GM23338 (cell line): ENCODE data around the gene OTULINL. TPM values are rescaled to one million over a fixed set of nuclear protein-coding genes. Genes with fewer than 3 reads are reported as not detected.
A peak's percentile ranks its signal among the peaks of the same experiment; 100 is the strongest.

Source experiments
- ATAC-seq: fragments of 200-7000 bp; cut with Tn5 transposase; 3 replicates; pipeline ENCODE4 v1.9.1; 2020
- DNase-seq: peaks from one replicate; pipeline ENCODE4 v3.0.0-alpha.2; 2015; ENCODE audit warnings: low spot score
- H2AFZ ChIP-seq: fragments of 200-600 bp; sonication (generic); 2 replicates; pipeline ENCODE4 v1.8.0; 2016; ENCODE audit warnings: antibody characterized with exemption, mild to moderate bottlenecking, moderate library complexity
- H3F3A ChIP-seq: fragments of 200-600 bp; sonication (generic); replicated peaks from 2 replicates; pipeline ENCODE4 v1.8.0; 2017; ENCODE audit warnings: antibody characterized with exemption, mixed run types, low read depth
- H3K27ac ChIP-seq: fragments of 200-600 bp; sonication (generic); 2 replicates; pipeline ENCODE4 v1.6.1; 2016; ENCODE audit warnings: low read depth
- H3K27me3 ChIP-seq: fragments of 200-600 bp; sonication (generic); 2 replicates; pipeline ENCODE4 v1.8.0; 2016; ENCODE audit warnings: mild to moderate bottlenecking, mixed run types, moderate library complexity; ENCODE audit not compliant: insufficient read depth
- H3K36me3 ChIP-seq: fragments of 200-600 bp; sonication (generic); 2 replicates; pipeline ENCODE4 v1.8.0; 2016; ENCODE audit warnings: mild to moderate bottlenecking; ENCODE audit not compliant: insufficient read depth
- H3K4me1 ChIP-seq: fragments of 200-600 bp; sonication (generic); 2 replicates; pipeline ENCODE4 v1.8.0; 2016; ENCODE audit warnings: mild to moderate bottlenecking, moderate library complexity; ENCODE audit not compliant: insufficient read depth
- H3K4me2 ChIP-seq: fragments of 200-600 bp; sonication (generic); 2 replicates; pipeline ENCODE4 v1.7.1; 2017; ENCODE audit warnings: mixed run types
- H3K4me3 ChIP-seq: fragments of 200-600 bp; sonication (generic); 2 replicates; pipeline ENCODE4 v1.6.1; 2016; ENCODE audit warnings: mixed run types
- H3K79me2 ChIP-seq: fragments of 200-600 bp; sonication (generic); replicated peaks from 2 replicates; pipeline ENCODE4 v1.8.0; 2017; ENCODE audit warnings: mild to moderate bottlenecking; ENCODE audit not compliant: insufficient read depth
- H3K9me2 ChIP-seq: fragments of 200-600 bp; sonication (generic); 2 replicates; pipeline ENCODE4 v1.8.0; 2017; ENCODE audit not compliant: insufficient read depth
- H4K20me1 ChIP-seq: fragments of 200-600 bp; sonication (generic); replicated peaks from 2 replicates; pipeline ENCODE4 v1.8.0; 2017; ENCODE audit warnings: mild to moderate bottlenecking; ENCODE audit not compliant: insufficient read depth
- H3K27ac Mint-ChIP-seq: 2 replicates; pipeline ENCODE4 v1.8.0; 2020; ENCODE audit warnings: inconsistent platforms, mild to moderate bottlenecking, moderate library complexity, mixed read lengths
- H3K27me3 Mint-ChIP-seq: 3 replicates; pipeline ENCODE4 v1.8.0; 2022; ENCODE audit warnings: low read depth, mild to moderate bottlenecking, moderate library complexity, mixed read lengths, inconsistent platforms; ENCODE audit not compliant: insufficient read depth, poor library complexity
- H3K36me3 Mint-ChIP-seq: 3 replicates; pipeline ENCODE4 v1.8.0; 2021; ENCODE audit warnings: low read depth, mild to moderate bottlenecking, inconsistent platforms, moderate library complexity, mixed read lengths
- H3K4me1 Mint-ChIP-seq: 3 replicates; pipeline ENCODE4 v1.8.0; 2020; ENCODE audit warnings: mild to moderate bottlenecking, inconsistent platforms, mixed read lengths
- H3K4me3 Mint-ChIP-seq: 3 replicates; pipeline ENCODE4 v1.8.0; 2021; ENCODE audit warnings: moderate library complexity, mild to moderate bottlenecking, inconsistent platforms, mixed read lengths
- H3K9me3 Mint-ChIP-seq: 3 replicates; pipeline ENCODE4 v1.8.0; 2020; ENCODE audit warnings: moderate library complexity, mild to moderate bottlenecking, inconsistent platforms, mixed read lengths
- CTCF ChIP-seq, 2 experiments: fragments of 200-600 bp in 1 of 2; sonication (generic) in 1 of 2; conservative IDR thresholded peaks; 2 replicates each; pipeline versions ENCODE4 v1.5.1 to v1.6.1; 2016 to 2017; ENCODE audit warnings: antibody characterized with exemption in 2 of 2, low read depth in 2 of 2, mild to moderate bottlenecking in 2 of 2, moderate library complexity in 1 of 2
- NANOG ChIP-seq: IDR thresholded peaks from 2 replicates; pipeline ENCODE4 v1.6.1; 2016; ENCODE audit warnings: antibody characterized with exemption, borderline replicate concordance
- REST ChIP-seq: IDR thresholded peaks from one replicate; pipeline ENCODE4 v1.6.1; 2018; ENCODE audit warnings: antibody characterized with exemption; ENCODE audit not compliant: unreplicated experiment
- ZNF114 ChIP-seq: fragments of 250-450 bp; sonication (Bioruptor Pico); IDR thresholded peaks from 2 replicates; pipeline ENCODE4 v1.5.0; 2020; ENCODE audit warnings: mild to moderate bottlenecking, moderate library complexity
- ZNF331 ChIP-seq: fragments of 250-450 bp; sonication (Bioruptor Pico); IDR thresholded peaks from 2 replicates; pipeline ENCODE4 v1.5.0; 2020; ENCODE audit warnings: low read depth, mild to moderate bottlenecking, moderate library complexity
- polyA plus RNA-seq: library from polyadenylated mRNA; unstranded; fragments of >200 nt; fragmentation: Nextera tagmentation; extraction: Ambion mirVana; gene quantifications from 2 replicates; pipeline ENCODE4 v1.2.1, GENCODE V29; 2016
- total RNA-seq: library from RNA; depleted of rRNA; stranded (reverse); fragments of >200 nt; shearing (Covaris generic); gene quantifications from 2 replicates; pipeline ENCODE4 v1.2.3, GENCODE V29; 2014
- TF ChIP-seq, protein P1 (sequence below): fragments of 250-450 bp; sonication (Bioruptor Pico); IDR thresholded peaks from 2 replicates; pipeline ENCODE4 v1.5.0; 2020; ENCODE audit warnings: mild to moderate bottlenecking, moderate library complexity

OTULINL gene
- total and polyA plus RNA-seq, 2 experiments from 2014 or later, result 6.3 to 7.6 TPM

DNA sequence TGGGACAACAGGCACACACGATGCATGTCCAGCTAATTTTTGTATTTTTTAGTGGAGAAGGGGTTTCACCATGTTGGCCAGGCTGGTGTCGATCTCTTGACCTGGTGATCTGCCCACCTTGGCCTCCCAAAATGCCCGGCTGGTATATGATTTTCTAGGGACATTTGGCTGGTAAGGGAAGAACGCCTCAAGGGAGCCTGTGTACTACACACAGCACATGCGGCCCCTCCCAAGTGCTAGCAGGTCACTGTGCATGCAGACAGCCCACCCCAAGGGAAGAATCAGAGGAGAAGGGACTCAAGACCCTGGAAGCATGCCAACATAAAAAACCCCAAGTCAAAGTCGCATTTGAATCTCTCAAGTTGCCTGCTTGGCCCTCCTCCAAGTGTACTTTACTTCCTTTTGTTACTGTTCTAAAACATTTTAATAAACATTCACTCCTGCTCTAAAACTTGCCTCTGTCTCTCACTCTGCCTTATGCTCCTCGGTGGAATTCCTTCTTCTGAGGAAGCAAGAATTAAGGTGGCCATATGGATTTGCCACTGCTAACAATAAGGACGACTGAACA, 24.3 kb upstream of the OTULINL start (continued):
- TF ChIP-seq REST (no peak), CTCF (conservative IDR thresholded peaks at IDR 0.05; ENCODE audit: low read depth in 2 of 2) (no peak), ZNF114 (CRISPR knock-in tag) (no peak), NANOG (no peak)

- DNase-seq (no peak), ATAC-seq (no peak)
- Mint-ChIP-seq H3K36me3 (no peaks in the 10 kb centered on the region), H3K27ac (no peak overlapping the region), H3K4me1 (peaks cover 4% of the 10 kb centered on the region; the same call in 1 of the 3 replicates), H3K27me3 (no peaks in the 10 kb centered on the region), H3K4me3 (no peak overlapping the region), H3K9me3 (no peaks in the 10 kb centered on the region)
- H3K4me3 ChIP-seq, result no peak overlapping the region
- no peak overlapping the region for H3K27ac ChIP-seq
- H4K20me1 ChIP-seq, result no peaks in the 10 kb centered on the region
- no peaks in the 10 kb centered on the region for H3K4me1 ChIP-seq
- no peaks in the 10 kb centered on the region for H3K27me3 ChIP-seq
- no peaks in the 10 kb centered on the region for H3K79me2 ChIP-seq
- no peaks in the 10 kb centered on the region for H3K36me3 ChIP-seq
- no peak overlapping the region for H3K4me2 ChIP-seq
- H2AFZ ChIP-seq, result peak overlapping the region; percentile 60; the same call in 1 of the 2 replicates
- H3K9me2 ChIP-seq, result no peaks in the 10 kb centered on the region
- no peaks in the 10 kb centered on the region for H3F3A ChIP-seq
- TF ChIP-seq ZNF331, result no peak
- TF ChIP-seq, protein P1, sequence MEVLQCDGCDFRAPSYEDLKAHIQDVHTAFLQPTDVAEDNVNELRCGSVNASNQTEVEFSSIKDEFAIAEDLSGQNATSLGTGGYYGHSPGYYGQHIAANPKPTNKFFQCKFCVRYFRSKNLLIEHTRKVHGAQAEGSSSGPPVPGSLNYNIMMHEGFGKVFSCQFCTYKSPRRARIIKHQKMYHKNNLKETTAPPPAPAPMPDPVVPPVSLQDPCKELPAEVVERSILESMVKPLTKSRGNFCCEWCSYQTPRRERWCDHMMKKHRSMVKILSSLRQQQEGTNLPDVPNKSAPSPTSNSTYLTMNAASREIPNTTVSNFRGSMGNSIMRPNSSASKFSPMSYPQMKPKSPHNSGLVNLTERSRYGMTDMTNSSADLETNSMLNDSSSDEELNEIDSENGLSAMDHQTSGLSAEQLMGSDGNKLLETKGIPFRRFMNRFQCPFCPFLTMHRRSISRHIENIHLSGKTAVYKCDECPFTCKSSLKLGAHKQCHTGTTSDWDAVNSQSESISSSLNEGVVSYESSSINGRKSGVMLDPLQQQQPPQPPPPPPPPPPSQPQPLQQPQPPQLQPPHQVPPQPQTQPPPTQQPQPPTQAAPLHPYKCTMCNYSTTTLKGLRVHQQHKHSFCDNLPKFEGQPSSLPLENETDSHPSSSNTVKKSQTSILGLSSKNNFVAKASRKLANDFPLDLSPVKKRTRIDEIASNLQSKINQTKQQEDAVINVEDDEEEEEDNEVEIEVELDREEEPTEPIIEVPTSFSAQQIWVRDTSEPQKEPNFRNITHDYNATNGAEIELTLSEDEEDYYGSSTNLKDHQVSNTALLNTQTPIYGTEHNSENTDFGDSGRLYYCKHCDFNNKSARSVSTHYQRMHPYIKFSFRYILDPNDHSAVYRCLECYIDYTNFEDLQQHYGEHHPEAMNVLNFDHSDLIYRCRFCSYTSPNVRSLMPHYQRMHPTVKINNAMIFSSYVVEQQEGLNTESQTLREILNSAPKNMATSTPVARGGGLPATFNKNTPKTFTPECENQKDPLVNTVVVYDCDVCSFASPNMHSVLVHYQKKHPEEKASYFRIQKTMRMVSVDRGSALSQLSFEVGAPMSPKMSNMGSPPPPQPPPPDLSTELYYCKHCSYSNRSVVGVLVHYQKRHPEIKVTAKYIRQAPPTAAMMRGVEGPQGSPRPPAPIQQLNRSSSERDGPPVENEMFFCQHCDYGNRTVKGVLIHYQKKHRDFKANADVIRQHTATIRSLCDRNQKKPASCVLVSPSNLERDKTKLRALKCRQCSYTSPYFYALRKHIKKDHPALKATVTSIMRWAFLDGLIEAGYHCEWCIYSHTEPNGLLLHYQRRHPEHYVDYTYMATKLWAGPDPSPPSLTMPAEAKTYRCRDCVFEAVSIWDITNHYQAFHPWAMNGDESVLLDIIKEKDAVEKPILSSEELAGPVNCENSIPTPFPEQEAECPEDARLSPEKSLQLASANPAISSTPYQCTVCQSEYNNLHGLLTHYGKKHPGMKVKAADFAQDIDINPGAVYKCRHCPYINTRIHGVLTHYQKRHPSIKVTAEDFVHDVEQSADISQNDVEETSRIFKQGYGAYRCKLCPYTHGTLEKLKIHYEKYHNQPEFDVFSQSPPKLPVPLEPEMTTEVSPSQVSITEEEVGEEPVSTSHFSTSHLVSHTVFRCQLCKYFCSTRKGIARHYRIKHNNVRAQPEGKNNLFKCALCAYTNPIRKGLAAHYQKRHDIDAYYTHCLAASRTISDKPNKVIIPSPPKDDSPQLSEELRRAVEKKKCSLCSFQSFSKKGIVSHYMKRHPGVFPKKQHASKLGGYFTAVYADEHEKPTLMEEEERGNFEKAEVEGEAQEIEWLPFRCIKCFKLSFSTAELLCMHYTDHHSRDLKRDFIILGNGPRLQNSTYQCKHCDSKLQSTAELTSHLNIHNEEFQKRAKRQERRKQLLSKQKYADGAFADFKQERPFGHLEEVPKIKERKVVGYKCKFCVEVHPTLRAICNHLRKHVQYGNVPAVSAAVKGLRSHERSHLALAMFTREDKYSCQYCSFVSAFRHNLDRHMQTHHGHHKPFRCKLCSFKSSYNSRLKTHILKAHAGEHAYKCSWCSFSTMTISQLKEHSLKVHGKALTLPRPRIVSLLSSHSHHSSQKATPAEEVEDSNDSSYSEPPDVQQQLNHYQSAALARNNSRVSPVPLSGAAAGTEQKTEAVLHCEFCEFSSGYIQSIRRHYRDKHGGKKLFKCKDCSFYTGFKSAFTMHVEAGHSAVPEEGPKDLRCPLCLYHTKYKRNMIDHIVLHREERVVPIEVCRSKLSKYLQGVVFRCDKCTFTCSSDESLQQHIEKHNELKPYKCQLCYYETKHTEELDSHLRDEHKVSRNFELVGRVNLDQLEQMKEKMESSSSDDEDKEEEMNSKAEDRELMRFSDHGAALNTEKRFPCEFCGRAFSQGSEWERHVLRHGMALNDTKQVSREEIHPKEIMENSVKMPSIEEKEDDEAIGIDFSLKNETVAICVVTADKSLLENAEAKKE (CRISPR knock-in tag), result no peak
- TF ChIP-seq CTCF (conservative IDR thresholded peaks at IDR 0.05; ENCODE audit: low read depth in 2 of 2), result no peak
Measured at GRCh38 chr5:14557791-14558415, 23.7 kb upstream of the OTULINL start.
